HUDEP-2 (cell line): ENCODE measurements around the gene PI4KA.
"Not testable (repeated sequence)": the region's sequence is repeated elsewhere in the genome, so short reads cannot be mapped to it uniquely, and the experiment has no call there.

Experiments used
- DNase-seq, 76 experiments: peaks; one replicate each; lab custom pipeline; 2025; ENCODE audit not compliant: unreplicated experiment in 76 of 76; lab: John Stamatoyannopoulos, UW

The PI4KA gene

GRCh38 chr22:20852076-20852475, 6.5 kb downstream of the PI4KA start:
- DNase-seq: no peak

DNA sequence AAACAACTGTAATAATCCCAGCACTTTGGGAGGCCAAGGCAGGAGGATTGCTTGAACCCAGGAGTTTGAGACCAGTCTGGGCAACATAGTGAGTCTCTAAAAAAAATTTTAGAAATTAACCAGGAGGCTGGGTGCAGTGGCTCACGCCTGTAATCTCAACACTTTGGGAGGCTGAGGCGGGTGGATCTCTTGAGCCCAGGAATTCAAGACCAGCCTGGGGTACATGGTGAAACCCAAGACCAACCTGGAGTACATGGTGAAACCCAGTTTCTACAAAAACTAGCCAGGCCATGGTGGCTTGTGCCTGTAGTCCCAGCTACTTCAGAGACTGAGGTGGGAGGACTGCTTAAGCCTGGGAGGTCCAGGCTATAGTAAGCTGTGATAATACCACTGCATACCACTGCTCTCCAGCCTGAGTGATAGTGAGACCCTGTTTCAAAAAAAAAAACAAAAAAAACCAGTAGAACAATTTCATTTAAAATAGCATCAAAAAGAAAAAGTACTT, 11.2 kb downstream of the PI4KA start:
- DNase-seq: no peak

GRCh38 chr22:20844055-20845037, 14.3 kb downstream of the PI4KA start:
- no peak for DNase-seq

DNA sequence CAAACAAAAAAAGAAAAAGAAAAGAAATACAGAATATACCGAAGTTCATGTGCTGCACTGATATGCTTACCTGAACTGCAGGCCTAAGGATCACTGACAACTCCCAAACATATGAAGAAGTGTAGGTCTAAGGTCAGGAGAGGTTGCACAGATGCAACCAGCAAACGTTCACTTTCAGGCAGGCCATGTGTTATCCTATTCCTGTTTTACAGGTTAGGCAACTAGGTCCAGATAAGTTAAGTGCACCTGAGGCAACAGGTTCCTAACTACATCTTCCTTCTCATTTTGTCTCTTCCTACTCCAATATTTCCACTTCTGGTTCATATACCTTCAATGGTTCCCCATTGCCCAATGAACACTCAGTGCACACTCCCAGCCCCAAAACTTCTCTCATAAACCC, 15.1 kb downstream of the PI4KA start:
- DNase-seq: no peak

GRCh38 chr22:20840646-20841371, 17.8 kb downstream of the PI4KA start:
- no peak for DNase-seq

DNA sequence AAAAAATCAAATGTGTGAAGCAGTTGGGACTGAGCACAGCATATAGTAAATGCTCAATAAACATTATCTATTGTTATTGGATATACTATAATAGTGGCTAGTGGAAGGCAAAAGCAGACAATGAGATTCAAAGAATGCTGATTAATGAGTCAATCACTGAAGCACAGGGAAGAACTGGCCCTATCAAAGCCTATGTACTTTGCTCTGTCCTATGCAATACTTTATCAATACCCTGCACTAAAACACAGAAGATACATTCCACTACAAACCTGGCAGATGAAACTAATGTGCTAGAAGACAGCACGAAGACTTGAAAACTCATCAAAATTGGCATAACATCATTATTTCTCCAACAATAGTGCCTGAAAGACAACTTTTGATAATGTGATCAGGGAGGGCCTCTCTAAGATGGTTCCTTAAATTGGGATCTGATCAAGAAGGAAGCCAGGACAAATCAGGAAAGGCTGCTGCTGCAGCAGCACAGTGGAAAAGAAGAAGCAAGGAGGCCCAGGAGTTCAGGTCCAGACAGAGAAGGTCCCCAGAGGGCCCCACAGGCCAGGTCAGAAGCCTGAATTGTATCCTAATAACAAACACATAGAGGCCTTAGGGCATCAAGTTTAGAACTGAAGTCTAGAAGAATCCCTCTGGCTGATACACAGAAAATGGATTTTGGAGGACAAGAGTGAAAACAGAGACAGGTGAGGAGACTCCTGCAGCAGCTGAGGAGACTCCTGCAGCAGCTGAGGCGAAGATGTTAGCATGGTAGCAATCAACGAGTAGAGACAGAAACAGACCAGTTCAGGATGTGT, 18.6 kb downstream of the PI4KA start:
- DNase-seq: no peak

- DNase-seq: not testable (repeated sequence)
Measured at GRCh38 chr22:20839354-20839753, 19.3 kb downstream of the PI4KA start.

- DNase-seq: no peak
Measured at GRCh38 chr22:20836987-20837823, 21.4 kb downstream of the PI4KA start.

DNA sequence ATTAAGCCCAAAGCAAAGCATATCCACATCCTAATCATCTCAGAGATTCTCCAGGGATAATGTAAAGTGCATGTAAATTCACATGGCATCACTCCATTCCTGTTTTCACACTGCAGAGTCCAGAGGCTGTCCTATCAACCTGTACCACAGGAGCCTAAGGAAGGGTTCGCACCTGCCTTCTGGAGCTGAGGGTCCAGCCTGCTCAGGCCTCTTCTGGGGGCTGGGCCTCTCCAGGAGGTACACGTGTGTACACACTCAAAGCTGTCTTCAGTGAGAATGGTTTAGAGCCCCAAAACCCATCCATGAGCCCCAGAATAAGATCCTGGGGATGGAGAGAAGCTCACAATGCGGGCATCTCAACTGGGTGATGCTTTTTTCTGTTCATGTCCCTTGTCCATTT, 23.9 kb downstream of the PI4KA start:
- no peak for DNase-seq

DNA sequence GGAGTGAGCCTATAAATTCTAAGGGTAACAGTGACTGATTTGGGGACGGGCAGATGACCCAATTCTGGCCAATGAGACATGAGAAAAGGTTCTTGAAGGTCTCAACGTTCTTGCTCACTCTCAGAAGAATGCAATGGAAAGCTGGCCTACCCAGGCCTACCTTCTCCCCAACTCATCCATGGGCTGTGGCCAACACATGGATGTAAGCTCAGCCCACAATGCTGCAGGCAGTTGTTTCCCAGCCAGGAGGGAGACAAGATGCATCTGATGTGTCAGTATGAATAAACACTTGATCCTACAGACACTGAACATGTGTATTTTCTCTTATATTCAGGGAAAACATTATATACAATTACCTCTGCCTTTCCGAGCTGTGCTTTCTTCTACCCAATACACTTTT, 24.4 kb downstream of the PI4KA start:
- DNase-seq: no peak

DNA sequence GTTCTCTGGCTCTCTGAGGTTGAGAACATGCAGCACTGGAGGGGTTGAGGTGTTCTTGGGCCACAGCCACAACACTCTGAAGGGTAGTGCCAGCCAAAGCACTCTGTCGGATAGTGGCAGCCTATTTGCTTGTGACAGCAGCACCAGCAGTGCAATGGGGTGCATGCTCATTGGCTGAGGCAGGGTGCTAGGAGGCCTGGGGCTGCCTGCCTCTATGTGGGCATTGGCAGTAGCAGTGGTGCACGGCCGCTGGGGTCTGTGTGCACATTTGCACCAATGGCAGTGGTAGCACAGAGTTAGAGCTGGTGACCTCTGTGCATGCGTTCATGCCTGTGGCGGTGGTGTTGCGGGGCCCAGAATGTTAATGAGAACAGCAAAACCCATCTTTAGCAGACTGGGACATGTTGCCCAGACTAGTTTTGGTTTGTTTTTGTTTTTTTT, 25.4 kb downstream of the PI4KA start:
- DNase-seq: no peak

GRCh38 chr22:20829491-20830134, 29.0 kb downstream of the PI4KA start:
- DNase-seq: no peak

DNA sequence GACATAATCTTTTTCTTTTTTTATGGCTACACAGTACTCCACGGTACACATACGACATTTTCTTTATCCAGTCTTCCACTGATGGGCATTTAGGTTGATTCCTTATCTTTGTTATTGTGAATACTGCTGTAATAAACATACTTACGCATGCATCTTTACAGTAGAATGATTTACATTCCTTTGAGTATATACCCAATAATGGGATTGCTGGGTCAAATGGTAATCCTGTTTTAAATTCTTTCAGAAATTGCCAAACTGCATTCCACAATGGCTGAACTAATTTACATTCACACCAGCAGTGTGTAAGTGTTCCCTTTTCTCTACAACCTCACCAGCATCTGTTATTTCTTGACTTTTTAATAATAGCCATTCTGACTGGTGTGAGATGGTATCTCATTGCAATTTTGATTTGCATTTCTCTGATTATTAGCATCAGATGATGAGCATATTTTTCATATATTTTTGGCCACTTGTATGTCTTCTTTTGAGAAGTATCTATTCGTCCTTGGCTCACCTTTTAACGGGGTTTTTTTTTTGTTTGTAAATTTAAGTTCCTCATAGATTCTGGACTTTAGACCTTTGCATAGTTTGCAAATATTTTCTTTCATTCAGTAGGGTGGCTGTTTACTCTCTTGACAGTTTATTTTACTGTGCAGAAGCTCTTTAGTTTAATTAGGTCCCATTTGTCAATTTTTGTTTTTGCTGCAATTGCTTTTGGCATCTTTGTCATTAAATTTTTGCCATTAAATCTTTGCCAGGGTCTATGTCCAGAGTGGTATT, 32.0 kb downstream of the PI4KA start:
- not testable (repeated sequence) for DNase-seq

GRCh38 chr22:20825624-20826023, 33.0 kb downstream of the PI4KA start:
- DNase-seq: no peak

DNA sequence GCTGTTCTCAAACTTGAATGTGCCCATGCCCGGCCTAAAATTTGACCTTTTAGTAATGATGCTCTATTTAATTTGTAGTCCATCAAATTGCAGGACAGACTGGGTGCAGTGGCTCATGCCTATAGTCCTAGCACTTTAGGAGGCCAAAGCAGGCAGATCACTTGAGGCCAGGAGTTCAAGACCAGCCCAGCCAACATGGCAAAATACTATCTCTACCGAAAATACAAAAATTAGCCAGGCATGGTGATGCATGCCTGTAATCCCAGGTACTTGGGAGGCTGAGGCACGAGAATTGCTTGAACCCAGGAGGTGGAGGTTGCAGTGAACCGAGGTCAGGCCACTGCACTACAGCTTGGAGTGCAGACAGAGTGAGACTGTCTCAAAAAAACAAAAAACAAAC, 33.4 kb downstream of the PI4KA start:
- not testable (repeated sequence) for DNase-seq

DNA sequence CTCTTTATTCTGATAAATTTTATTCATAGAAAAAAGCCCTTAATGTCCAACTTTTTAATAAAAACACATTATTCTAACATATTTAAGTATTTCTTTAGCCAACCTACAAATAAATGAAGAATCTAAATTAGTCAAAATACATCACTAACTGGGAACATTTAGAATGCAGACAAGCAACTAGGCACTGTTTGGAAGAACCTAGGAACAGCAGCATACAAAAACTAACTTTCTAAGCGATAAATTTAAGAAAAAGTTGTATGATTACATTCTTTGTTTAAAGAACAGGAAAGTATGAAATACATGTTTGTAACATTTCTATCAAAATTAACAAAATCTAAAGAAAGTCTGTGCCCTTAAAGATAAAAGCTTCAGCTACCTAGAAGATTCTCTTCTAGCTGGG, 35.3 kb downstream of the PI4KA start:
- no peak for DNase-seq

DNA sequence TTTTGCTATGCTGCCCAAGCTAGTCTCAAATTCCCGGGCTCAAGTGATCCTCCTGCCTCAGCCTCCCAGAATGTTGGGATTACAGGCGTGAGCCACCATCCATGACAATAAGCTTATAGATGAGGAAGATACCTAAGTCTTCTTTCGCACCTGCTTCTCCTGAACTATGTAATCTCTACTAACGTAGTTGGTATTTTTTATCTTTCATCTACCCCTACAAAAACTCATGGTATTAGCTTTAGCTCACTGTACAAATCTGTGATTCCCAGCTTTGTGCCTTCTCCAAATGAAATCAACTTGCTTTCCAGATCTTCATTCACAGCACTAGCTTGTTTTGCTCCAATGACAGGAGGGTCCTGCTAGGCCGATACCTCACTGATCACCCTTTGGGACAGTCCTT, 36.4 kb downstream of the PI4KA start:
- DNase-seq: no peak

DNA sequence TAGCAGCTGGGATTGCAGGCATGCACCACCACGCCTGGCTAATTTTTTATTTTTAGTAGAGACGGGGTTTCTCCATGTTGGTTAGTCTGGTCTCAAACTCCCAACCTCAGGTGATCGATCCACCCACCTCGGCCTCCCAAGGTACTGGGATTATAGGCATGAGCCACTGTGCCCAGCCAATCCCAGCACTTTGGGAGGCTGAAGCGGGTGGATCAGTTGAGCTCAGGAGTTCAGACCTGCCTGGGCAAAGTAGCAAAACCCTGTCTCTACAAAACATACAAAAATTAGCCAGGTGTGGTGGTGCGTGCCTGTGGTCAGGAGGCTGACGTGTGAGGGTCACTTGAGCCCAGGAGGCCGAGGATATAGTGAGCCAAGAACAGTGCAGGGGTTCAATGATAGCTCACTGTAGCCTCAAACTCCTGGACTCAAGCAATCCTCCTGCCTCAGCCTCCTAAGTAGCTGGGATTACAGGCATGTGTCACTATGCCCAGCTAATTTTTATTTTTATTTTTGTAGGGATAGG, 36.8 kb downstream of the PI4KA start:
- DNase-seq: not testable (repeated sequence)
